Suprapubic skin (tissue), 4 donors: ENCODE results near the gene ST6GAL2. TPM values are rescaled to one million over a fixed set of nuclear protein-coding genes. Genes with fewer than 3 reads are reported as not detected.

Source experiments
- DNase-seq, 2 donors: peaks; one replicate each; pipeline ENCODE4 v3.0.0-alpha.2; 2019; ENCODE audit warnings: low spot score in 2 of 2
- H3K27ac ChIP-seq: fragments of 200-600 bp; sonication (generic); one replicate; pipeline ENCODE4 v1.5.1; 2019
- H3K27me3 ChIP-seq: fragments of 200-600 bp; sonication (generic); one replicate; pipeline ENCODE4 v1.5.1; 2019
- H3K36me3 ChIP-seq: fragments of 200-600 bp; sonication (generic); one replicate; pipeline ENCODE4 v1.5.1; 2019
- H3K4me1 ChIP-seq: fragments of 200-600 bp; sonication (generic); one replicate; pipeline ENCODE4 v1.5.1; 2019
- H3K4me3 ChIP-seq: fragments of 200-600 bp; sonication (generic); one replicate; pipeline ENCODE4 v1.5.1; 2019; ENCODE audit warnings: mild to moderate bottlenecking
- H3K9me3 ChIP-seq: fragments of 200-600 bp; sonication (generic); one replicate; pipeline ENCODE4 v1.5.1; 2019
- EP300 ChIP-seq: sonication (generic); formaldehyde crosslinking; IDR thresholded peaks from one replicate; pipeline ENCODE4 v1.6.1; 2017; ENCODE audit warnings: antibody characterized with exemption
- POLR2A ChIP-seq, 2 donors: fragments of 450-650 bp; IDR thresholded peaks; one replicate each; pipeline ENCODE4 v1.6.1; 2017; ENCODE audit warnings: antibody characterized with exemption in 2 of 2, mild to moderate bottlenecking in 2 of 2, moderate library complexity in 2 of 2
- POLR2AphosphoS5 ChIP-seq, 3 donors: sonication (generic); formaldehyde crosslinking; IDR thresholded peaks; one replicate each; pipeline ENCODE4 v1.6.1; 2017; ENCODE audit warnings: antibody characterized with exemption in 3 of 3
- WGBS: methylation state at CpG from one replicate; pipeline ENCODE4 v1.1.5; 2018; 5-methylcytosine and 5-hydroxymethylcytosine counted together
- total RNA-seq, 4 donors: library from RNA; depleted of rRNA; stranded (reverse); fragments of >200 nt; gene quantifications; one replicate each; pipeline ENCODE4 v1.1.0, GENCODE V29; 2016
- TF ChIP-seq, protein P1 (sequence below), 2 donors: fragments of 200-600 bp in 1 of 2; fragments of 450-650 bp in 1 of 2; sonication (generic) in 1 of 2; IDR thresholded peaks; one replicate each; pipeline ENCODE4 v1.5.1; 2016 to 2019; ENCODE audit warnings: antibody characterized with exemption in 2 of 2, mild to moderate bottlenecking in 1 of 2, moderate library complexity in 1 of 2

The ST6GAL2 gene
- total RNA-seq, 4 donors from 2014 or later: 0.79 to 5.3 (median 1.3) TPM

- DNase-seq: no peak
- H3K27ac ChIP-seq: no peak overlapping the region
- H3K4me3 ChIP-seq: no peak overlapping the region
- H3K9me3 ChIP-seq: peaks cover 4% of the 10 kb centered on the region
- TF ChIP-seq, protein P1, sequence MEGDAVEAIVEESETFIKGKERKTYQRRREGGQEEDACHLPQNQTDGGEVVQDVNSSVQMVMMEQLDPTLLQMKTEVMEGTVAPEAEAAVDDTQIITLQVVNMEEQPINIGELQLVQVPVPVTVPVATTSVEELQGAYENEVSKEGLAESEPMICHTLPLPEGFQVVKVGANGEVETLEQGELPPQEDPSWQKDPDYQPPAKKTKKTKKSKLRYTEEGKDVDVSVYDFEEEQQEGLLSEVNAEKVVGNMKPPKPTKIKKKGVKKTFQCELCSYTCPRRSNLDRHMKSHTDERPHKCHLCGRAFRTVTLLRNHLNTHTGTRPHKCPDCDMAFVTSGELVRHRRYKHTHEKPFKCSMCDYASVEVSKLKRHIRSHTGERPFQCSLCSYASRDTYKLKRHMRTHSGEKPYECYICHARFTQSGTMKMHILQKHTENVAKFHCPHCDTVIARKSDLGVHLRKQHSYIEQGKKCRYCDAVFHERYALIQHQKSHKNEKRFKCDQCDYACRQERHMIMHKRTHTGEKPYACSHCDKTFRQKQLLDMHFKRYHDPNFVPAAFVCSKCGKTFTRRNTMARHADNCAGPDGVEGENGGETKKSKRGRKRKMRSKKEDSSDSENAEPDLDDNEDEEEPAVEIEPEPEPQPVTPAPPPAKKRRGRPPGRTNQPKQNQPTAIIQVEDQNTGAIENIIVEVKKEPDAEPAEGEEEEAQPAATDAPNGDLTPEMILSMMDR (IDR thresholded peaks at IDR 0.05): no peak
- TF ChIP-seq EP300 (no peak), POLR2A (IDR thresholded peaks at IDR 0.05) (no peak), POLR2AphosphoS5 (IDR thresholded peaks at IDR 0.05) (no peak)
- no peaks in the 10 kb centered on the region for H3K4me1 ChIP-seq
- no peaks in the 10 kb centered on the region for H3K36me3 ChIP-seq
- no peaks in the 10 kb centered on the region for H3K27me3 ChIP-seq
Observed at GRCh38 chr2:106828119-106828518, 57.8 kb downstream of the ST6GAL2 start.

- Histone ChIP-seq H3K4me1 (no peaks in the 10 kb centered on the region), H3K4me3 (no peak overlapping the region), H3K27me3 (no peaks in the 10 kb centered on the region), H3K9me3 (peaks cover 4% of the 10 kb centered on the region), H3K36me3 (no peaks in the 10 kb centered on the region), H3K27ac (no peak overlapping the region)
- WGBS: 69% methylated on average over 3 of the region's 3 CpGs
- no peak for DNase-seq
- TF ChIP-seq POLR2AphosphoS5 (IDR thresholded peaks at IDR 0.05): no peak
- no peak for TF ChIP-seq EP300
- TF ChIP-seq, protein P1 (IDR thresholded peaks at IDR 0.05): no peak
- no peak for TF ChIP-seq POLR2A (IDR thresholded peaks at IDR 0.05)
Observed at GRCh38 chr2:106827158-106827557, 58.8 kb downstream of the ST6GAL2 start.

- no peak for DNase-seq
- 80% methylated on average over 1 of the region's 1 CpG for WGBS
- H3K4me3 ChIP-seq: no peak overlapping the region
- H3K27ac ChIP-seq: no peak overlapping the region
- no peaks in the 10 kb centered on the region for H3K36me3 ChIP-seq
- no peaks in the 10 kb centered on the region for H3K27me3 ChIP-seq
- H3K9me3 ChIP-seq: peaks cover 4% of the 10 kb centered on the region
- no peaks in the 10 kb centered on the region for H3K4me1 ChIP-seq
- no peak for TF ChIP-seq POLR2A (IDR thresholded peaks at IDR 0.05)
- TF ChIP-seq EP300: no peak
- TF ChIP-seq, protein P1 (IDR thresholded peaks at IDR 0.05): no peak
- no peak for TF ChIP-seq POLR2AphosphoS5 (IDR thresholded peaks at IDR 0.05)
Observed at GRCh38 chr2:106825161-106825560, 60.8 kb downstream of the ST6GAL2 start.

DNA sequence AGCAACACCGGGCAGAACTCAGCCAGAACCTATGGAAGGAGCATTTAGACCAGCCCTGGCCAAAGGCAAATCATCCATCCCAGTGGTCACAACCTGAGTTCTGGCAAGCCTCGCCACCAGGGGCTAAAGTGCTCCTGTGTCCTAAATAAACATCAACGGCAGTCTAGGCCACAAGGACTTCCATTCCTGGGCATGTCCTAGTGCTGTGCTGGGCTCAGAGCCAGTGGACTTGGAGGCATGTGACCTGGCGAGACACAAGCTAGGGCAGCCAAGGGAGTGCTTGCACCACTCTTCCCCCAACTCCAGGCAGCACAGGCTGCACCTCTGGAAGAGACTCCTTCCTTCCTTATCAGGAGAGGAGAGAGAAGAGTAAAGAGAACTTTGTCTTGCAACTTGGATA lies 69.0 kb downstream of the ST6GAL2 start:
- no peaks in the 10 kb centered on the region for H3K9me3 ChIP-seq
- WGBS: 82% methylated on average over 3 of the region's 4 CpGs

DNA sequence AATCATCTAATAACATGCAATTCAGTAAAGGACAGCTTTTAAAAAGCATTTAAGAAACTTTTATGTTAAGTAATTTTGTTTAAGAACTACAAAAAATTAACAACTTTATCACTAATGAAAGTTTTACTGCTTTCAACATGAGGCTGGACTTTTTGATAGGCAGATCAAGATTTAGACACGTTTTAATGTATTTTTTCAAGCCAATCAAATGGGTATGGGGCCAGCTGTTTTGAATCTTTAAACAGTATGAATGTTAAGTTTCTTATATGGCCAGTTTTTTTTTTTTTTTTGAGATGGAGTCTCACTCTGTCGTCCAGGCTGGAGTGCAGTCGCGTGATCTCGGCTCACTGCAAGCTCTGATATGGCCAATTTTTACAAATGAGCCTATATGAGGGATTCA lies 73.1 kb downstream of the ST6GAL2 start:
- H3K27ac ChIP-seq: no peak overlapping the region

More for the DNA sequence above, 69.0 kb downstream of the ST6GAL2 start:
- Histone ChIP-seq H3K27me3 (no peaks in the 10 kb centered on the region), H3K36me3 (no peaks in the 10 kb centered on the region), H3K4me3 (no peak overlapping the region), H3K27ac (no peak overlapping the region), H3K4me1 (no peaks in the 10 kb centered on the region)
- TF ChIP-seq, protein P1 (IDR thresholded peaks at IDR 0.05): no peak
- no peak for TF ChIP-seq POLR2A (IDR thresholded peaks at IDR 0.05)
- TF ChIP-seq POLR2AphosphoS5 (IDR thresholded peaks at IDR 0.05): no peak
- TF ChIP-seq EP300: no peak
- DNase-seq: no peak

More for the DNA sequence above, 73.1 kb downstream of the ST6GAL2 start:
- H3K9me3 ChIP-seq: no peaks in the 10 kb centered on the region
- 84% methylated on average over 5 of the region's 5 CpGs for WGBS
- DNase-seq: no peak
- no peaks in the 10 kb centered on the region for H3K27me3 ChIP-seq
- H3K36me3 ChIP-seq: no peaks in the 10 kb centered on the region
- H3K4me1 ChIP-seq: no peaks in the 10 kb centered on the region
- H3K4me3 ChIP-seq: no peak overlapping the region
- no peak for TF ChIP-seq POLR2AphosphoS5 (IDR thresholded peaks at IDR 0.05)
- TF ChIP-seq POLR2A (IDR thresholded peaks at IDR 0.05): no peak
- TF ChIP-seq EP300: no peak
- TF ChIP-seq, protein P1 (IDR thresholded peaks at IDR 0.05): no peak
